Stimulated activated CD4-positive, alpha-beta T cell treated with anti-CD3 and anti-CD28 coated beads, TNF-alpha, amount 100 ng/mL, for 48 hours (primary cell): ENCODE measurements around the gene ZNF581.

Source experiments
- DNase-seq, 3 donors: peaks; one replicate each; pipeline ENCODE4 v3.0.0-alpha.2; 2020; ENCODE audit warnings: low read depth in 3 of 3

The ZNF581 gene

DNA sequence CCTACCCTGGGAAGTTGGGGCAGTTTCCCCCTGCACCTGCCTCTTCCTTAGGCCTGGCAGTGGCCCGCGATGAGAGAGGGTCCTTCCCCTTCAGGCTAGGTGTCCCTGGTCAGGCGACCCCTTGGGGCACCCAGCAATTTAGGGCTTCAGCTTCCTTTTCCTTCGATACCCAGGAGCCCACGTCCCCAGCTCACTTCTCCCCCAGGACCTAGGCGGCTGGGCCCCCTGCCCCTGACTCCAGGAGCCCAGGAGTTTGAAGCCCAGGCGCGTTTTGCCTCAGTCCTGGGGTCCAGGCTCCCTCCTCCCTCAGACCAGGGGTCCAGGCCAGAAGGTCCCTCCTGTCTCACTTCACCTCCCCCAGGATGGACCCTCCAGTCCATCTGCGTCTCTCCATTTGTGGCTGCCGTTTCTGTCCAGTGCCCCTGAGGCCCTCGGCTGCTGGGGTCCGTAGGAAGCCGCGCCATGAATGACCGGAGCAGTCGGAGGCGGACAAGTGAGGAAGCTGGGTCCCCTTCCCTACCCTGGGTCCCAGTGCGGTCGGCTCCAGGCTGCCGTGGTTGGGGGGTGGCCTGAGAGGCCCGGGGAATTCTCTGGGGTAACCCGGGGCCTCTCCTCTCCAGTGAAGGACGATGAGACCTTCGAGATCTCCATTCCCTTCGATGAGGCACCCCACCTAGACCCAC, 5.3 kb downstream of the ZNF581 start:
- DNase-seq = no peak

DNA sequence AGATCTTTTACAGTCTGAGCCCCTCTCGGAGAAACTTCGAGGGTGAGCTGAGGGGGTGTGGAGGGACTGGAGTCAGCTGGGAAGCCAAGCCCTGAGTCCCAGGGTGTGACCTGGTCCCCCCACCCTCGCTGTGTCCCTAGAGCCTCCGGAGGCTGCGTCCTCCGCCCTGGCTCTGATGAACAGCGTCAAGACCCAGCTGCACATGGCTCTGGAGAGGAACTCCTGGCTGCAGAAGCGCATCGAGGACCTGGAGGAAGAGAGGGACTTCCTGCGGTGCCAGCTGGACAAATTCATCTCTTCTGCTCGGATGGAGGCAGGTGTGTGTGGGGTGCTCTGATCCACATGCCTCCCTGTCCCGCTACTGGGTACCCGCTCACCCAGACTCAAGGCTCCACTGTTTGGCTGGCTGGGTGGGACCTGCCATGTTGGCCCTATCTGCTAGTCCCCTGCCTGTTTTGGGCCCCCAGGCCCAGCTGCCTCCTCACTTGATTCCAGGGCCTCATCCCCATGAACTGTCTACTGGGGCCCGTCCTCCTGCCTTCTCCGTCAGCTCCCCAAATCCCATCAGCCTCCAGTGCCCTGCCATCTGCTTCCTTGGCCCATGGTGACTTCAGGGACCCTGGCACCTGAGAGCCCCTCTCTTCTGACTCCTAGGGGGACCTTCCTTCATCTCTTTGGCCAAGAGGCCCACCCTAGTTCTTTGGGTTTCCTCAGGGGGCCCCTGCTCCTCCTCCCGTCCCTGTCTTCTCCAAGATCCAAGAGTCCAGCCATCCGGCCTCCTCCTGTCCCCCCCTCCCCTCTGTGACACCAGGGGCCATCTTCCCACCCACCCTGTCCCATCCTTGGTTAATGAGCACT, 6.0 kb downstream of the ZNF581 start:
- DNase-seq = no peak

DNA sequence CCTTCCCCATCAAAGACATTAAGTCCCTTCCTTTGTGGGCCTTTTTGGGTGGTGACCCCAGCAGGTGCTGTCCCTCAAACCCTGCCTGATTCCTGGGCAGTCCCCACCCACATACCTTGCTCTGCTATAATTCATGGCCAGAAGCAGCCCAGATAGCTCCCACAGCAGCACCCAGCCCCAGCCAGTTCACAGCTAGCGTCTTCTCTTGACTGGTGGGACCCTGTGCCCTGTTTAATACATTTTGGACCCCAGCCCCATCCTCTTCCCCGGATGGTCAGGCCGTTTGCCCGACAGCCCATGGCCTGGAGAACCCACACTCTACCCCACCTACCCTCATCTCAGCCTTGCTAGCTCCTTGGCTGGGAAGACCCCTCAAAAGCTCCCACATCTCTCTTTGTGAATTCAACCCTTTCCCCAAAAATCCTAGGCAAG, 6.7 kb downstream of the ZNF581 start:
- DNase-seq = no peak

DNA sequence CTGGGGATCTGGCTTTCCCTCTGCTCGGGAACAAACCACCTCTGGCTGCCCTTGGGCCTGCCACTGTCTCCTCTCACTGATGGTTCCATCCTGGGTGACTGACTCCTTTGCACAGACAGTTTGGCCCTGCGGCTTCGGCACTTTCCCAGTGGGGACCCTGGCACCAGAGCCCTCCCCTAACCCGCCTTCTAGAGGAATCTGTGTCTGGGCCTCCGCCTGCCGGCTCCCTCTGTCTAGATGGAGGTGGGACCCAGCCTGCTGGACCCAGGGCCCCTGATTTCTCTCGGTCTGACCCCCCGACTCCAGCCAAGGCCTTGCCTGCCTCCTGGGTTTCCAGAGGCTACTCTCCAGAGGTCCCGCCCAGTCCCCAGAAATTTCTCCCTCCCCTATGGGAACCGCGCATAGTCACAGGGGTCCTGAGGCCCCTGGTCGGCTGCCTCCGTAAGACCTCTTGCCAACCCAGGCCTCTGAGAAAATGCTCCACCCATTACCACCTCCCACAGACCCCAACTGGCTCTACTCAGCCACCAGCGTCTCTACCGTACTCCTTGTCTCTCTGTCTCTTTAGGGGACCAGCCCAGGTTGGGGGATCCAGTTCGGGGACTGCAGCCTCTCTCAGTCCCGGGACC, 7.3 kb downstream of the ZNF581 start:
- no peak for DNase-seq

DNA sequence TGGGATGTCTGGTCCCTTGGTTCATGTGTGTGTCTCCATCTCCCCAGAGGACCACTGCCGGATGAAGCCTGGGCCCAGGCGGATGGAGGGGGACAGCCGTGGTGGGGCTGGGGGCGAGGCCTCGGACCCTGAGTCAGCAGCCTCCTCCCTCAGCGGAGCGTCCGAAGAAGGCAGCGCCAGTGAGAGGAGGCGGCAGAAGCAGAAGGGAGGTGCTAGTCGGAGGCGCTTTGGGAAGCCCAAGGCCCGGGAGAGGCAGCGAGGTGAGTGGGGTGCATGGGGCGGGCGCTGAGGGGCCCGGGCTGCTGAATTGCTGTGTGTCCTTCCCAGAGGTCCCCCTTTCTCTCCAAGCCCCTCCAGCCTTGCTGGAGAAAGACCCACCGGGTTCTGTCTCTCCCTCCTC, 7.8 kb downstream of the ZNF581 start:
- no peak for DNase-seq

- no peak for DNase-seq
These were observed 9.1 kb downstream of the ZNF581 start for GRCh38 chr19:55652311-55653128.

DNA sequence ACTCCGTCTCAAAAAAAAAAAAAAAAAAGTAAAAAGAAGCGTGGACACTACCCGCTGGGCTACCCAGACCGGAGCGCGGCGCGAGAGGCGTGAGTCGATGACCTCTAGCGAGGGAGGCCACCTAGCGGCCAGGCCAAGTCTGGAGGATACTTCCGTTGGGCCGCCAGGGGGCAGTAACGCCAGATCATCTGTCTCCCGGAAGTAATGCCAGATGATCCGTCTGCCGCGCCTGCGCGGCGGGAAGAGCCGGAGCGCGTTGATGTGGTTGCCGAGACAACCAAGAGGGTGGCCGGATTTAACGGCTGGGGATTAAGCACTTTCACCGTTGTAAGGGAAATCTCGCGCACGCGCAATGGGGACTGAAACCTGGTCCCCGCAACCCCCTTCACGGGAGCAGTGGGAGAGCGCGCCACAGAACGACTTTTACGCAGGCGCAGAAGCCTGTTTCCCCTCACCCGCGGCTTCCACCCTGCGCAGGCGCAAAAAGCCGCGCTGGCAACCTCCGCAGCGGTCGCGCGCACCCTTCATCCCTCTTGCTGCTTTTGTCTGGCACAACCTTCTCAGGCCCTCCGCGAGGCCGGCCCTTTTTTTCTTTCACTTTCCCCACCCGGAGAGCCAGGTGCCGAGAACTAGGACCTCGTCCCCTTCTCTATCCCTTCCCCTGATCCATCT, 10.3 kb downstream of the ZNF581 start:
- DNase-seq = peak; percentile 91 to 95 (median 93)

GRCh38 chr19:55654323-55654867, 10.9 kb downstream of the ZNF581 start:
- DNase-seq = peak; percentile 94 to 99 (median 99)

DNA sequence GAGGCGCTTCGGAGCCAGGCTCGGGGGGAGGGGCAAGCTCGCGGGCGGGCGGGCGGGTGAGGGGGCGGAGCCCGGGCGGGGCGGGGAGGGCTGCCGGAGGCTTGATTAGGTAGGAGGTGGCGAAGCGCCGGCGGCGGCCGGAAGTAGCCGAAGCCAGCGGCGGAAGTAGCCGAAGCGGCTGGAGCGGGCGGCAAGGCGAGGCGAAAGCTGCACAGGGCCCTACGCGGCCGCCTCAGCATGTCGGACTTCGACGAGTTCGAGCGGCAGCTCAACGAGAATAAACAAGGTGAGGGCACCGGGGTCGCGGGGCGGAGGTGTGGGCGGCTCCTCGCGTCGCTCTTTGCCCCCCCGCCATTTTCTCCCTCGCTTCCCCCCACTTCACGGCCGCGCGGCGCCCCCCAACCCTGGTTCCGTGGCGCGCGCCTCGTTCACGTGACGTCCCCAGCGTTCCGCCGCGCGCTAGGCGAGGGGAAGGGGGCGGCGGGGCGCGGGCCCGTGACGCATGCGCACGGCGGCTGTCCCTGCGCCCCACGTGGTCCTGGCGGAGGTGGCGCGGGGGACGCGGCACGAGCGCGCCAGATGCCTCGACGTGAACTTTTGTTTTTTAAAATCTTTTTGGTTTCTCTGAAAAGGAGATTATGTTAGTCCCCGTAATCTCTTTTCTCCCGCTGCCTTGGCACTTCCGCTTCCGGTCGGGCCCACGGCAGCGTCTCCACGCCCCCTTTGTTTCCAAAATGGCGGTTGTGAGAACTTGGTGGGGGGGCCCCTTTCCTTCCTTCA, 11.6 kb downstream of the ZNF581 start, which contains the start of gene U2AF2:
TSS of gene U2AF2 (plus strand) at position 168 of the 780 bp plus-strand sequence. CDS start at position 238, 70 bp downstream.
- DNase-seq = peak; percentile 93 to 96 (median 94)

GRCh38 chr19:55655648-55656040, 12.2 kb downstream of the ZNF581 start:
- no peak for DNase-seq

- no peak for DNase-seq
These were observed 13.1 kb downstream of the ZNF581 start for GRCh38 chr19:55656552-55656951.

DNA sequence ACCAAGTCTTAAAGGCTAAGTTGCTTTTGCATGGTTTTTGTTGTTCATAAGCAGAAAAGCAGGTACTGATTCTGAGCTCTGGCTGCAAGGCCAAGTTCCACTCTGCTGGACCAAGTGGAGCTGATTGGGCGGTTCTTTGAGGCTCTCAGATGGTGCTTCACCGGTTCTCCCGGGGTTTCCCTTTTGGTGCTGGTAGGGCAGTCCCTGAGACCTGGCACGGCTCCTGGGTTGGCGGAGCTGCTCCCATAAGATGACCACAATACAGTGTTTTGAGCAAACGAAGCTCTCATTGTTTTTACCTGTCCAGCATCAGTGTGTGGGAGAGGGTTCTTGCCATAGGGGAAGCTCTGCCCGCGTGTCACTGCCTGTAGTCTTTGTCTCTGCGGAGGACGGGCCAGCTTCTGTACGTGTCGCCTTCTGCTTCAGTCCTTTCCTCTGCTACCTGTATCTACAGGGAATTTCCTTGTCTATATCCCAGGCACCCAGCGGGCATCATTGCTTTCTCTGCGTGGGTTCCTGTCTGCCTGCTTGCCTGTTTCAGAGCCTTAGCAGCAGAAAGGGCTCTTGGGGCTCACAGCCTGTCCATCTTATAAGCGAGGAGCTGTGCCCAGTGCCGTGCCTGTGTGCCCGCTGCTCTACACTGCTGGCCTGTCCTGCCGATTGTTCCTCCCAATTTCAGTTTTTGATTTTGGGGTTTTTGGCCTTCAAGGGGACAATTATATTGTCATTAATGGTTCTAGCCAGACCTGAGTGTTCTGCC, 13.7 kb downstream of the ZNF581 start:
- DNase-seq = no peak

- DNase-seq = no peak
These were observed 15.5 kb downstream of the ZNF581 start for GRCh38 chr19:55658846-55659459.

DNA sequence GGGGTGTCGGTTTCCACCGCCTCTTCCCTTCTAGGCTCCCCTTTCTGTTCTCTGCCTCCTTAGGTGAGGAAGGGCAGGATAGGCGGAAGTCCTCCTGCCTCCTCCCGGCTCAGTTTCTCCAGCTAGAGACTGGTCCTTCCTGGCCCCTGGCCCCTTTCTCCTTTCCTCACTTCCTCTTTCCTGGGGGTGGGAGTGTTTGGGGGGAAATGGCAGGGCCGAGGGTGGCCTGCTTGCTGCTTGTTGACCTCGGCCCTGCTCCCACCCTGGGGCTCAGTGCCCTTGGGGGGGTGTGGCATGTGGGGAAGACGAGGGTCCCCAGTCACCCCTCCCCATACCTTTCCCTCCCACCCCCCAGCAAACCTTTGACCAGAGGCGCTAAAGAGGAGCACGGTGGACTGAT, 16.4 kb downstream of the ZNF581 start:
- DNase-seq = no peak

DNA sequence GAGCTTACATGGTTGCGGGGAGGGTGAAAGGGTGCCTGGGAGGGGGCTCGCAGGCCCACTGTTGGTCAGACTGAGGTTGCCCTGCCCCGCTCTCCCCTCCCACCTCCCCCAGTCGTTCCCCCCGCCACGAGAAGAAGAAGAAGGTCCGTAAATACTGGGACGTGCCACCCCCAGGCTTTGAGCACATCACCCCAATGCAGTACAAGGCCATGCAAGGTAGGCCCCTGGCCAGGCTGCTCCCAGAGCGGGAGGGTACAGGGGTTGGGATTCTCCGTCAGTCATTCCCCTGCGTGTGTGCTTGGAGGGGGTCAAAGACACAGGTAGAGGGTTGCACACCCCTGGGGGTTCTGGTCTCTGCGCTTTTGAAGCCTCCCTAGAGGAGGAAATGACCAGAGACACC, 17.0 kb downstream of the ZNF581 start:
- DNase-seq = no peak

DNA sequence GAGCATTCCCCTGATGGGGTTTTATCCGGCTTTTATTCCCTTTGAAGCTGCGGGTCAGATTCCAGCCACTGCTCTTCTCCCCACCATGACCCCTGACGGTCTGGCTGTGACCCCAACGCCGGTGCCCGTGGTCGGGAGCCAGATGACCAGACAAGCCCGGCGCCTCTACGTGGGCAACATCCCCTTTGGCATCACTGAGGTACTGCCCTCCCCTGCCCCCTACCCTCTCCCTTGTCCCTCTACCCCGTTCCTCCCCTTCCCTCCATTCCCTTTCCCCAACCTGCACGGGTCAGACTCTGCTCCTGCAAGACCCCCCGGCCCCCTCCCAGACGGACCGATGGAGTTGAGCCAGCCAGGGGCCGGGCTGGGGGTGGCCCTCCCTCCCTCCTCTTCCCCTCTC, 17.5 kb downstream of the ZNF581 start:
- no peak for DNase-seq

DNA sequence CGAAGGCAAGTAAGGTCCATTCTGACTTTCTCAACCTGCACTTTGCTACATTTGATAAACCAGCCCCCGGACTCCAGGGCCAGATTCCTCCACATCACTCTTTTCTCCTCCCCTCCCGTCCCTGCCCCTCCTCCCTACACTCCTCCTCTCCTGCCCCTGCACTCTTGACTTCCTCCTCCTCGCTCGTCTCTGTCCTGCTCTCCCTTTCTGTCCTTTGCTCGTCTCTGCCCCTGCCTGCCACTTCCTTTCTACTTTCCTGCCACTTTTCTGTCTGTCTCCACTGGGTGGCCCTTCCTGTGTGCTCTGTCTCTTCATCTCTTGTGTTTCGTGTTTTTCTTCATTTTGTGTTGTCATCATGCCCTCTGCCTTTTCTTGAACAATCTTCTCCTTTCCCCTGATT, 18.4 kb downstream of the ZNF581 start:
- no peak for DNase-seq

DNA sequence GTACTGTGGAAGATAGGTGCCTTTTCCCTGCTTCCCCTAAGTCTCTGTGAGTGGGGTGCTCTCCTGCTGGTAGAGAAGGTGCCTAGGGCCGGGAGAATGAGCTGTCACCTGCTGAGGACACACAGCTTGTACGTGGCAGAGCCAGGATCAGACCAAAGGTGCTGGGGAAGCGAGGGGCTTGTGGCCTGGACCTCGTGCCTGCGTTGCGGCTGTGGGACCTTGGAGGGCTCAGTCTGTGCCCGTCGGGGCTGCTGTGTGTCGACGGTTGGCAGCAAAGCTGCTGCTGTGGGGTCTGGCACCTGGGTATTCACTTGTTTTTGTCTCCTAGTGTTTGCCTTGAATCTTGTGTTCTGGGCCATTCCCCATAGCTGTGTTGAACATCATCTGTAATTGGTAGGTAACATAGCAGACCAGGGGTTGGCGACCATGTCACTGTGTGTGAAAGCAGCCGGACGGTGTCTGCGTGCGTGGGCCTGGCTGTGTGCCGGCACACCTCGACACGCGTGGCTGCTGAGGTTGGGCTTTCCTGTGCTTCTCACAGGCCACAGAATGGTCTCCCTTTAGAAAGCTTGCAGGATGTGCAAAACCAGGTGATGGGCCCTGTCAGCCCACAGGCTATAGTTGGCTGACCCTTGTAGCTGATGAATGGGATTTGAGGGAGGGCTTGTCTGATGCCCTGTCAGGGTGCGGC, 20.5 kb downstream of the ZNF581 start:
- no peak for DNase-seq
